SK-N-SH (cell line): ENCODE results near the gene SLC39A9. TPM values are rescaled to one million over a fixed set of nuclear protein-coding genes. Genes with fewer than 3 reads are reported as not detected.

ENCODE experiments used
- CTCF ChIA-PET: fragments of 300-600, 350-600 bp; formaldehyde crosslinking; extraction: SDS; loops from one replicate; lab custom pipeline; 2021; lab: Yijun Ruan, JAX
- POLR2A ChIA-PET: fragments of 350-600 bp; sonication (Branson Sonifier 250); formaldehyde crosslinking; extraction: SDS; loops from one replicate; lab custom pipeline; 2020; ENCODE audit warnings: antibody characterized with exemption, inconsistent platforms; lab: Yijun Ruan, JAX
- DNase-seq: peaks from one replicate; pipeline ENCODE4 v3.0.0; 2012
- H2AFZ ChIP-seq: fragments of 200-600 bp; sonication (generic); 2 replicates; pipeline ENCODE4 v1.8.1; 2016; ENCODE audit warnings: antibody characterized with exemption, mild to moderate bottlenecking, low read depth
- H3F3A ChIP-seq: fragments of 200-600 bp; sonication (generic); replicated peaks from 2 replicates; pipeline ENCODE3; 2016; ENCODE audit warnings: antibody characterized with exemption, mild to moderate bottlenecking; ENCODE audit not compliant: insufficient read depth
- H3K27ac ChIP-seq, 2 experiments: fragments of 200-500 bp in 1 of 2; fragments of 200-600 bp in 1 of 2; sonication (Bioruptor generic) in 1 of 2; sonication (generic), shearing (Covaris generic) in 1 of 2; 2 replicates each; pipeline versions ENCODE4 v1.5.1 to v1.6.1; 2014 to 2016; ENCODE audit warnings: low read depth in 2 of 2, inconsistent platforms in 1 of 2, low read length in 1 of 2, mild to moderate bottlenecking in 1 of 2, mixed read lengths in 1 of 2
- H3K27me3 ChIP-seq: fragments of 200-600 bp; sonication (generic), shearing (Covaris generic); 2 replicates; pipeline ENCODE4 v1.6.1; 2016; ENCODE audit warnings: mixed run types; ENCODE audit not compliant: insufficient read depth
- H3K36me3 ChIP-seq, 2 experiments: fragments of 200-500 bp in 1 of 2; fragments of 200-600 bp in 1 of 2; sonication (Bioruptor generic) in 1 of 2; sonication (generic) in 1 of 2; replicated peaks in 1 of 2; 2 replicates each; pipeline versions ENCODE3 to v1.5.1; 2014 to 2016; ENCODE audit warnings: low read length in 1 of 2, mild to moderate bottlenecking in 1 of 2; ENCODE audit not compliant: insufficient read depth in 2 of 2, control insufficient read depth in 1 of 2
- H3K4me1 ChIP-seq, 2 experiments: fragments of 200-500 bp in 1 of 2; fragments of 200-600 bp in 1 of 2; sonication (Bioruptor generic) in 1 of 2; sonication (generic), shearing (Covaris generic) in 1 of 2; 2 replicates each; pipeline versions ENCODE4 v1.5.1 to v1.6.1; 2014 to 2016; ENCODE audit warnings: low read depth in 1 of 2, low read length in 1 of 2, mixed run types in 1 of 2; ENCODE audit not compliant: insufficient read depth in 2 of 2, control insufficient read depth in 1 of 2
- H3K4me2 ChIP-seq: fragments of 200-600 bp; sonication (generic), shearing (Covaris generic); 2 replicates; pipeline ENCODE4 v1.6.1; 2017; ENCODE audit warnings: mixed run types
- H3K4me3 ChIP-seq, 2 experiments: fragments of 200-500 bp in 1 of 2; fragments of 200-600 bp in 1 of 2; sonication (Bioruptor generic) in 1 of 2; sonication (generic), shearing (Covaris generic) in 1 of 2; 2 replicates each; pipeline versions ENCODE4 v1.5.1 to v1.8.1; 2014 to 2016; ENCODE audit warnings: low read depth in 2 of 2, inconsistent platforms in 1 of 2, low read length in 1 of 2, mild to moderate bottlenecking in 1 of 2, mixed read lengths in 1 of 2, moderate library complexity in 1 of 2
- H3K79me2 ChIP-seq: fragments of 200-600 bp; sonication (generic); 2 replicates; pipeline ENCODE4 v1.8.1; 2017; ENCODE audit warnings: mild to moderate bottlenecking; ENCODE audit not compliant: insufficient read depth
- H3K9ac ChIP-seq: fragments of 200-600 bp; sonication (generic); 2 replicates; pipeline ENCODE4 v1.6.1; 2017; ENCODE audit warnings: mixed run types
- H3K9me2 ChIP-seq: fragments of 200-600 bp; sonication (generic); 2 replicates; pipeline ENCODE4 v1.6.1; 2017; ENCODE audit warnings: mixed run types
- H3K9me3 ChIP-seq: fragments of 200-600 bp; sonication (generic); 2 replicates; pipeline ENCODE4 v1.6.1; 2017; ENCODE audit warnings: mixed run types, mild to moderate bottlenecking, moderate library complexity
- H4K20me1 ChIP-seq: fragments of 200-600 bp; sonication (generic); 2 replicates; pipeline ENCODE4 v1.6.1; 2017; ENCODE audit warnings: mild to moderate bottlenecking, mixed run types; ENCODE audit not compliant: insufficient read depth
- ELF1 ChIP-seq: IDR thresholded peaks from 2 replicates; pipeline ENCODE4 v1.4.0; 2012
- FOXJ3 ChIP-seq: sonication (generic); formaldehyde crosslinking; IDR thresholded peaks from 2 replicates; pipeline ENCODE4 v1.5.1; 2020; ENCODE audit warnings: mild to moderate bottlenecking, missing genetic modification reagents
- GABPA ChIP-seq: IDR thresholded peaks from 2 replicates; pipeline ENCODE4 v1.4.0; 2012; ENCODE audit warnings: low read depth, mild to moderate bottlenecking
- GATA2 ChIP-seq: sonication (generic); formaldehyde crosslinking; IDR thresholded peaks from 2 replicates; pipeline ENCODE4 v1.5.0; 2020; ENCODE audit warnings: mild to moderate bottlenecking, missing genetic modification reagents
- JUND ChIP-seq: IDR thresholded peaks from 2 replicates; pipeline ENCODE4 v1.4.0; 2012
- MEF2A ChIP-seq: IDR thresholded peaks from 2 replicates; pipeline ENCODE4 v1.4.0; 2012; ENCODE audit warnings: low read depth, borderline replicate concordance
- MXI1 ChIP-seq: IDR thresholded peaks from 2 replicates; pipeline ENCODE4 v1.6.1; 2012; ENCODE audit warnings: mild to moderate bottlenecking, low read depth, low read length, improper control_type of control experiment
- NFIC ChIP-seq: IDR thresholded peaks from 2 replicates; pipeline ENCODE4 v1.4.0; 2012; ENCODE audit warnings: borderline replicate concordance
- NRF1 ChIP-seq: IDR thresholded peaks from 2 replicates; pipeline ENCODE4 v1.6.1; 2012; ENCODE audit warnings: low read depth, mild to moderate bottlenecking, low read length
- RXRA ChIP-seq: IDR thresholded peaks from 2 replicates; pipeline ENCODE4 v1.4.0; 2012; ENCODE audit warnings: low read depth, mild to moderate bottlenecking, borderline replicate concordance
- SIN3A ChIP-seq: IDR thresholded peaks from 2 replicates; pipeline ENCODE4 v1.6.1; 2012; ENCODE audit warnings: low read depth, mild to moderate bottlenecking, low read length, moderate library complexity, borderline replicate concordance
- SMC3 ChIP-seq: IDR thresholded peaks from 2 replicates; pipeline ENCODE4 v1.6.1; 2012; ENCODE audit warnings: low read depth, low read length, improper control_type of control experiment
- TAF1 ChIP-seq: IDR thresholded peaks from 2 replicates; pipeline ENCODE4 v1.6.1; 2012; ENCODE audit warnings: low read depth, mild to moderate bottlenecking, low read length, moderate library complexity, borderline replicate concordance
- TCF12 ChIP-seq: IDR thresholded peaks from 2 replicates; pipeline ENCODE4 v1.4.0; 2012
- USF1 ChIP-seq: IDR thresholded peaks from 2 replicates; pipeline ENCODE4 v1.4.0; 2012; ENCODE audit warnings: low read depth, borderline replicate concordance
- YY1 ChIP-seq: IDR thresholded peaks from 2 replicates; pipeline ENCODE4 v1.4.0; 2012; ENCODE audit warnings: low read depth, mild to moderate bottlenecking
- ZBTB33 ChIP-seq: IDR thresholded peaks from 2 replicates; pipeline ENCODE4 v1.4.0; 2012; ENCODE audit warnings: low read depth, borderline replicate concordance
- WGBS: methylation state at CpG from one replicate; pipeline ENCODE4 v1.1.6; 2017; ENCODE audit warnings: low lambda C conversion rate; 5-methylcytosine and 5-hydroxymethylcytosine counted together
- polyA plus RNA-seq, 3 experiments: library from polyadenylated mRNA; depleted of rRNA; stranded (reverse); fragments of >200 nt; gene quantifications; 2 replicates each; pipeline ENCODE4 v1.2.3, GENCODE V29; 2012
- TF ChIP-seq, protein P1 (sequence below): fragments of 200-600 bp; sonication (generic); IDR thresholded peaks from 2 replicates; pipeline ENCODE4 v1.6.1; 2017; ENCODE audit warnings: antibody characterized with exemption, mild to moderate bottlenecking, moderate library complexity

The SLC39A9 gene
- polyA plus RNA-seq, 1 of the 3 experiments (the other 2 are of a cell fraction) = 39.8 TPM

GRCh38 chr14:69375182-69375581 lies 23.3 kb upstream of the SLC39A9 start:
- no peaks in the 10 kb centered on the region for H3K4me1 ChIP-seq
- no peak overlapping the region for H2AFZ ChIP-seq
- H3F3A ChIP-seq = peaks cover 6% of the 10 kb centered on the region
- 92% methylated on average over 3 of the region's 3 CpGs for WGBS
- no peak for DNase-seq
- no peak overlapping the region for H3K27ac ChIP-seq
- H3K9me2 ChIP-seq = no peaks in the 10 kb centered on the region
- TF ChIP-seq USF1 (no peak), TCF12 (no peak), NFIC (no peak), MXI1 (no peak), YY1 (no peak), SIN3A (no peak), JUND (no peak), RXRA (no peak), ZBTB33 (no peak)
- TF ChIP-seq, protein P1, sequence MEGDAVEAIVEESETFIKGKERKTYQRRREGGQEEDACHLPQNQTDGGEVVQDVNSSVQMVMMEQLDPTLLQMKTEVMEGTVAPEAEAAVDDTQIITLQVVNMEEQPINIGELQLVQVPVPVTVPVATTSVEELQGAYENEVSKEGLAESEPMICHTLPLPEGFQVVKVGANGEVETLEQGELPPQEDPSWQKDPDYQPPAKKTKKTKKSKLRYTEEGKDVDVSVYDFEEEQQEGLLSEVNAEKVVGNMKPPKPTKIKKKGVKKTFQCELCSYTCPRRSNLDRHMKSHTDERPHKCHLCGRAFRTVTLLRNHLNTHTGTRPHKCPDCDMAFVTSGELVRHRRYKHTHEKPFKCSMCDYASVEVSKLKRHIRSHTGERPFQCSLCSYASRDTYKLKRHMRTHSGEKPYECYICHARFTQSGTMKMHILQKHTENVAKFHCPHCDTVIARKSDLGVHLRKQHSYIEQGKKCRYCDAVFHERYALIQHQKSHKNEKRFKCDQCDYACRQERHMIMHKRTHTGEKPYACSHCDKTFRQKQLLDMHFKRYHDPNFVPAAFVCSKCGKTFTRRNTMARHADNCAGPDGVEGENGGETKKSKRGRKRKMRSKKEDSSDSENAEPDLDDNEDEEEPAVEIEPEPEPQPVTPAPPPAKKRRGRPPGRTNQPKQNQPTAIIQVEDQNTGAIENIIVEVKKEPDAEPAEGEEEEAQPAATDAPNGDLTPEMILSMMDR = no peak
- H3K79me2 ChIP-seq = peaks cover 2% of the 10 kb centered on the region; the same call in 1 of the 2 replicates
- H3K36me3 ChIP-seq = peaks cover 39 to 49% of the 10 kb centered on the region in 2 experiments
- ChIA-PET CTCF (interaction anchor here (1.0 kb wide), 1 partner anchor 13 kb away, joined by 3 read pairs; no protein-coding TSS in a partner anchor), POLR2A (no interaction called here)
- no peak overlapping the region for H3K4me3 ChIP-seq
- H3K9me3 ChIP-seq = no peaks in the 10 kb centered on the region
- H3K9ac ChIP-seq = no peak overlapping the region
- no peaks in the 10 kb centered on the region for H3K27me3 ChIP-seq
- no peaks in the 10 kb centered on the region for H4K20me1 ChIP-seq
- H3K4me2 ChIP-seq = no peak overlapping the region

GRCh38 chr14:69375722-69376121 lies 22.8 kb upstream of the SLC39A9 start:
- peaks cover 44 to 52% of the 10 kb centered on the region in 2 experiments for H3K36me3 ChIP-seq
- WGBS = 95% methylated on average over 5 of the region's 5 CpGs
- no peaks in the 10 kb centered on the region for H3K9me3 ChIP-seq
- DNase-seq = no peak
- no peaks in the 10 kb centered on the region for H4K20me1 ChIP-seq
- ChIA-PET POLR2A (no interaction called here), CTCF (interaction anchor here (1.3 to 2.1 kb wide), 3 partner anchors 13 to 134 kb away, joined by 4 to 7 read pairs (median 5); no protein-coding TSS in a partner anchor)
- H3K9ac ChIP-seq = no peak overlapping the region
- H2AFZ ChIP-seq = no peak overlapping the region
- no peaks in the 10 kb centered on the region for H3K27me3 ChIP-seq
- H3K9me2 ChIP-seq = no peaks in the 10 kb centered on the region
- H3K79me2 ChIP-seq = peaks cover 8% of the 10 kb centered on the region; the same call in 1 of the 2 replicates
- H3K4me3 ChIP-seq = no peak overlapping the region
- no peaks in the 10 kb centered on the region for H3K4me1 ChIP-seq
- H3K4me2 ChIP-seq = no peak overlapping the region
- no peak overlapping the region for H3K27ac ChIP-seq
- peaks cover 6% of the 10 kb centered on the region for H3F3A ChIP-seq
- no peak for TF ChIP-seq TAF1
- TF ChIP-seq RXRA = no peak
- no peak for TF ChIP-seq ELF1
- TF ChIP-seq TCF12 = no peak
- TF ChIP-seq MXI1 = no peak
- TF ChIP-seq FOXJ3 (CRISPR knock-in tag) = no peak
- TF ChIP-seq GATA2 = no peak
- TF ChIP-seq GABPA = no peak
- TF ChIP-seq, protein P1 = no peak
- no peak for TF ChIP-seq SMC3
- TF ChIP-seq NRF1 = no peak
- no peak for TF ChIP-seq MEF2A
